ENCODE results near the gene HEMK1. TPM values are rescaled to one million over a fixed set of nuclear protein-coding genes. Genes with fewer than 3 reads are reported as not detected.

HEMK1 gene
- total and polyA plus RNA-seq, 4 donors = 3.7 to 9.5 (median 8.9) TPM

DNA sequence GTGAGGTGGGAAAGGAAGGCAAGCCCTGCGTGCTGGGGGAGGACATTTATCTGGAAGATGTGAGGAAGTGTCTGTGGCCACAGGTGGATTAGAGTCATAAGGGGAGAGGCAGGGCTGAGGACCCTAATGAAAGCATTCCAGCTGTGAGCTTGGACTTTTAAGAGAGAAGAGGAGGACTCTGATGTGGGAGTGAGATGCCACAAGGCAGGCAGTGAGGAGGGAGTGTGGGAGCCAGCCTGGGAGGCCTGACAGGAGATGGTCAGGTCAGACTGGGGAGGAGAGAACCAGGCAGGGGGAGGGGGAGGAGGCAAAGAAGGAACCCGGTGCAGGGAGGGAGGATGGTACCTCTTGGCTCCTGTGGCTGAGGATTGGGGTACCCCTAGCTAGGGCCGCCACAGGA, 68.6 kb downstream of the HEMK1 start:
- WGBS = 86% methylated on average over 3 of the region's 3 CpGs
- DNase-seq (ENCODE audit: low spot score) = no peak

DNA sequence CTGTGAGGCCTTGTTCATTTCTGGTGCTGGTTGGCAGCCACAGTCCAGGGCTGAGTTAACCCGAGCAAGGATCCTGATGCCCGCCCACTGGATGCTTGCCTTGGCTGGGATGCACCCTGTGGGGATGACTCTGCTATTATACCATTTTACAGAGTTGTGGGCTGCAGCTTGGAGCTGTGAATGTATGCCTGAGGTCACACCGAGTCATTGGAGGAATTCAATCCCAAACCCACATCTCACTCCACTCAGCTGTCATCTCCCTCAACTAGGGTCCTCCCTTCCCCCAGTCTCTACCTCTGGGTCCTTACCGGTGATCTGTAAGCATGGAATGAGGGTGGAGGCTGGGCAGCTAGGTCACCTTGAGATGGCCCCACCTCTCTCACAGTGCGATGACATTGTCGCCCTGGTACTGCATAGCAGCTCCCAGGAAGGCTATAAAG, 69.8 kb downstream of the HEMK1 start:
- no peak overlapping the region for H3K9ac ChIP-seq (ENCODE audit: low read depth in 1 of 2, low read length in 2 of 2)
- WGBS = 97% methylated on average over 6 of the region's 6 CpGs
- TF ChIP-seq JUND (IDR thresholded peaks at IDR 0.05) (no peak), FOXA2 (IDR thresholded peaks at IDR 0.05) (no peak), EGR1 (IDR thresholded peaks at IDR 0.05; ENCODE audit: low read depth in 2 of 2) (no peak), FOXA1 (IDR thresholded peaks at IDR 0.05) (no peak), SP1 (IDR thresholded peaks at IDR 0.05) (no peak), RAD21 (IDR thresholded peaks at IDR 0.05) (no peak), HNF4G (IDR thresholded peaks at IDR 0.05) (no peak), TAF1 (conservative IDR thresholded peaks at IDR 0.05) (no peak), NR2F2 (IDR thresholded peaks at IDR 0.05) (no peak)
- TF ChIP-seq, protein P1, sequence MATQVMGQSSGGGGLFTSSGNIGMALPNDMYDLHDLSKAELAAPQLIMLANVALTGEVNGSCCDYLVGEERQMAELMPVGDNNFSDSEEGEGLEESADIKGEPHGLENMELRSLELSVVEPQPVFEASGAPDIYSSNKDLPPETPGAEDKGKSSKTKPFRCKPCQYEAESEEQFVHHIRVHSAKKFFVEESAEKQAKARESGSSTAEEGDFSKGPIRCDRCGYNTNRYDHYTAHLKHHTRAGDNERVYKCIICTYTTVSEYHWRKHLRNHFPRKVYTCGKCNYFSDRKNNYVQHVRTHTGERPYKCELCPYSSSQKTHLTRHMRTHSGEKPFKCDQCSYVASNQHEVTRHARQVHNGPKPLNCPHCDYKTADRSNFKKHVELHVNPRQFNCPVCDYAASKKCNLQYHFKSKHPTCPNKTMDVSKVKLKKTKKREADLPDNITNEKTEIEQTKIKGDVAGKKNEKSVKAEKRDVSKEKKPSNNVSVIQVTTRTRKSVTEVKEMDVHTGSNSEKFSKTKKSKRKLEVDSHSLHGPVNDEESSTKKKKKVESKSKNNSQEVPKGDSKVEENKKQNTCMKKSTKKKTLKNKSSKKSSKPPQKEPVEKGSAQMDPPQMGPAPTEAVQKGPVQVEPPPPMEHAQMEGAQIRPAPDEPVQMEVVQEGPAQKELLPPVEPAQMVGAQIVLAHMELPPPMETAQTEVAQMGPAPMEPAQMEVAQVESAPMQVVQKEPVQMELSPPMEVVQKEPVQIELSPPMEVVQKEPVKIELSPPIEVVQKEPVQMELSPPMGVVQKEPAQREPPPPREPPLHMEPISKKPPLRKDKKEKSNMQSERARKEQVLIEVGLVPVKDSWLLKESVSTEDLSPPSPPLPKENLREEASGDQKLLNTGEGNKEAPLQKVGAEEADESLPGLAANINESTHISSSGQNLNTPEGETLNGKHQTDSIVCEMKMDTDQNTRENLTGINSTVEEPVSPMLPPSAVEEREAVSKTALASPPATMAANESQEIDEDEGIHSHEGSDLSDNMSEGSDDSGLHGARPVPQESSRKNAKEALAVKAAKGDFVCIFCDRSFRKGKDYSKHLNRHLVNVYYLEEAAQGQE (IDR thresholded peaks at IDR 0.05) = no peak
- TF ChIP-seq, protein P2, sequence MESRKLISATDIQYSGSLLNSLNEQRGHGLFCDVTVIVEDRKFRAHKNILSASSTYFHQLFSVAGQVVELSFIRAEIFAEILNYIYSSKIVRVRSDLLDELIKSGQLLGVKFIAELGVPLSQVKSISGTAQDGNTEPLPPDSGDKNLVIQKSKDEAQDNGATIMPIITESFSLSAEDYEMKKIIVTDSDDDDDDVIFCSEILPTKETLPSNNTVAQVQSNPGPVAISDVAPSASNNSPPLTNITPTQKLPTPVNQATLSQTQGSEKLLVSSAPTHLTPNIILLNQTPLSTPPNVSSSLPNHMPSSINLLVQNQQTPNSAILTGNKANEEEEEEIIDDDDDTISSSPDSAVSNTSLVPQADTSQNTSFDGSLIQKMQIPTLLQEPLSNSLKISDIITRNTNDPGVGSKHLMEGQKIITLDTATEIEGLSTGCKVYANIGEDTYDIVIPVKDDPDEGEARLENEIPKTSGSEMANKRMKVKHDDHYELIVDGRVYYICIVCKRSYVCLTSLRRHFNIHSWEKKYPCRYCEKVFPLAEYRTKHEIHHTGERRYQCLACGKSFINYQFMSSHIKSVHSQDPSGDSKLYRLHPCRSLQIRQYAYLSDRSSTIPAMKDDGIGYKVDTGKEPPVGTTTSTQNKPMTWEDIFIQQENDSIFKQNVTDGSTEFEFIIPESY (IDR thresholded peaks at IDR 0.05) = no peak
- TF ChIP-seq, protein P3, sequence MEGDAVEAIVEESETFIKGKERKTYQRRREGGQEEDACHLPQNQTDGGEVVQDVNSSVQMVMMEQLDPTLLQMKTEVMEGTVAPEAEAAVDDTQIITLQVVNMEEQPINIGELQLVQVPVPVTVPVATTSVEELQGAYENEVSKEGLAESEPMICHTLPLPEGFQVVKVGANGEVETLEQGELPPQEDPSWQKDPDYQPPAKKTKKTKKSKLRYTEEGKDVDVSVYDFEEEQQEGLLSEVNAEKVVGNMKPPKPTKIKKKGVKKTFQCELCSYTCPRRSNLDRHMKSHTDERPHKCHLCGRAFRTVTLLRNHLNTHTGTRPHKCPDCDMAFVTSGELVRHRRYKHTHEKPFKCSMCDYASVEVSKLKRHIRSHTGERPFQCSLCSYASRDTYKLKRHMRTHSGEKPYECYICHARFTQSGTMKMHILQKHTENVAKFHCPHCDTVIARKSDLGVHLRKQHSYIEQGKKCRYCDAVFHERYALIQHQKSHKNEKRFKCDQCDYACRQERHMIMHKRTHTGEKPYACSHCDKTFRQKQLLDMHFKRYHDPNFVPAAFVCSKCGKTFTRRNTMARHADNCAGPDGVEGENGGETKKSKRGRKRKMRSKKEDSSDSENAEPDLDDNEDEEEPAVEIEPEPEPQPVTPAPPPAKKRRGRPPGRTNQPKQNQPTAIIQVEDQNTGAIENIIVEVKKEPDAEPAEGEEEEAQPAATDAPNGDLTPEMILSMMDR (IDR thresholded peaks at IDR 0.05; ENCODE audit: low read depth, low read length, missing input control) = no peak

More for the DNA sequence above, 68.6 kb downstream of the HEMK1 start:
- H3K36me3 ChIP-seq (ENCODE audit: control insufficient read depth in 4 of 4, insufficient read depth in 3 of 4, low read depth in 1 of 4, low read length in 3 of 4) = peaks cover 2 to 27% (median 5%) of the 10 kb centered on the region in 4 donors
- no peak overlapping the region for H3K27ac ChIP-seq (ENCODE audit: low read depth in 1 of 2, low read length in 2 of 2)
- no peak overlapping the region for H3K9ac ChIP-seq (ENCODE audit: low read depth in 1 of 2, low read length in 2 of 2)
- no peak overlapping the region for H3K4me3 ChIP-seq (ENCODE audit: low read depth in 1 of 3, low read length in 3 of 3)
- H3K4me1 ChIP-seq (ENCODE audit: control insufficient read depth in 4 of 4, insufficient read depth in 4 of 4, low read length in 3 of 4) = no peaks in the 10 kb centered on the region
- no peaks in the 10 kb centered on the region for H3K27me3 ChIP-seq (ENCODE audit: control insufficient read depth in 4 of 4, insufficient read depth in 4 of 4, low read length in 3 of 4)
- H3K9me3 ChIP-seq (ENCODE audit: control insufficient read depth in 4 of 4, low read length in 3 of 4) = no peaks in the 10 kb centered on the region
- TF ChIP-seq EGR1 (IDR thresholded peaks at IDR 0.05; ENCODE audit: low read depth in 2 of 2) (no peak), YY1 (IDR thresholded peaks at IDR 0.05) (no peak), TAF1 (conservative IDR thresholded peaks at IDR 0.05) (no peak), RAD21 (IDR thresholded peaks at IDR 0.05) (no peak), JUND (IDR thresholded peaks at IDR 0.05) (no peak), SP1 (IDR thresholded peaks at IDR 0.05) (no peak), FOXA1 (IDR thresholded peaks at IDR 0.05) (no peak), HNF4G (IDR thresholded peaks at IDR 0.05) (no peak), GABPA (IDR thresholded peaks at IDR 0.05 in 1 of 2, conservative IDR thresholded peaks at IDR 0.05 in 1 of 2) (no peak), HNF4A (conservative IDR thresholded peaks at IDR 0.05) (no peak), RXRA (IDR thresholded peaks at IDR 0.05) (no peak), NR2F2 (IDR thresholded peaks at IDR 0.05) (no peak)
- TF ChIP-seq, protein P4, sequence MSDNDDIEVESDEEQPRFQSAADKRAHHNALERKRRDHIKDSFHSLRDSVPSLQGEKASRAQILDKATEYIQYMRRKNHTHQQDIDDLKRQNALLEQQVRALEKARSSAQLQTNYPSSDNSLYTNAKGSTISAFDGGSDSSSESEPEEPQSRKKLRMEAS (IDR thresholded peaks at IDR 0.05) = no peak
- TF ChIP-seq, protein P2 (IDR thresholded peaks at IDR 0.05) = no peak
- TF ChIP-seq, protein P3 (IDR thresholded peaks at IDR 0.05; ENCODE audit: low read depth, low read length, missing input control) = no peak
- TF ChIP-seq, protein P5, sequence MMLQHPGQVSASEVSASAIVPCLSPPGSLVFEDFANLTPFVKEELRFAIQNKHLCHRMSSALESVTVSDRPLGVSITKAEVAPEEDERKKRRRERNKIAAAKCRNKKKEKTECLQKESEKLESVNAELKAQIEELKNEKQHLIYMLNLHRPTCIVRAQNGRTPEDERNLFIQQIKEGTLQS (IDR thresholded peaks at IDR 0.05) = no peak

More for the DNA sequence above, 69.8 kb downstream of the HEMK1 start:
- Histone ChIP-seq H3K36me3 (ENCODE audit: control insufficient read depth in 4 of 4, insufficient read depth in 3 of 4, low read depth in 1 of 4, low read length in 3 of 4) (peaks cover 2 to 38% (median 10%) of the 10 kb centered on the region in 4 donors), H3K4me3 (ENCODE audit: low read depth in 1 of 3, low read length in 3 of 3) (no peak overlapping the region), H3K27me3 (ENCODE audit: control insufficient read depth in 4 of 4, insufficient read depth in 4 of 4, low read length in 3 of 4) (no peaks in the 10 kb centered on the region), H3K9me3 (ENCODE audit: control insufficient read depth in 4 of 4, low read length in 3 of 4) (no peaks in the 10 kb centered on the region), H3K27ac (ENCODE audit: low read depth in 1 of 2, low read length in 2 of 2) (no peak overlapping the region), H3K4me1 (ENCODE audit: control insufficient read depth in 4 of 4, insufficient read depth in 4 of 4, low read length in 3 of 4) (no peaks in the 10 kb centered on the region)
- DNase-seq (ENCODE audit: low spot score) = no peak

Measured in liver (tissue), 9 donors.